Breast epithelium (tissue), 3 donors: Measurements from ENCODE around the gene KLHDC3.

Experiments
- POLR2A ChIP-seq: fragments of 450-650 bp; IDR thresholded peaks from one replicate; pipeline ENCODE4 v1.6.1; 2016; ENCODE audit warnings: antibody characterized with exemption, mild to moderate bottlenecking, moderate library complexity
- TF ChIP-seq, protein P1 (sequence below), 3 donors: fragments of 450-650 bp; IDR thresholded peaks; one replicate each; pipeline ENCODE4 v1.5.1; 2016 to 2017; ENCODE audit warnings: antibody characterized with exemption in 3 of 3, mild to moderate bottlenecking in 3 of 3, moderate library complexity in 3 of 3

DNA sequence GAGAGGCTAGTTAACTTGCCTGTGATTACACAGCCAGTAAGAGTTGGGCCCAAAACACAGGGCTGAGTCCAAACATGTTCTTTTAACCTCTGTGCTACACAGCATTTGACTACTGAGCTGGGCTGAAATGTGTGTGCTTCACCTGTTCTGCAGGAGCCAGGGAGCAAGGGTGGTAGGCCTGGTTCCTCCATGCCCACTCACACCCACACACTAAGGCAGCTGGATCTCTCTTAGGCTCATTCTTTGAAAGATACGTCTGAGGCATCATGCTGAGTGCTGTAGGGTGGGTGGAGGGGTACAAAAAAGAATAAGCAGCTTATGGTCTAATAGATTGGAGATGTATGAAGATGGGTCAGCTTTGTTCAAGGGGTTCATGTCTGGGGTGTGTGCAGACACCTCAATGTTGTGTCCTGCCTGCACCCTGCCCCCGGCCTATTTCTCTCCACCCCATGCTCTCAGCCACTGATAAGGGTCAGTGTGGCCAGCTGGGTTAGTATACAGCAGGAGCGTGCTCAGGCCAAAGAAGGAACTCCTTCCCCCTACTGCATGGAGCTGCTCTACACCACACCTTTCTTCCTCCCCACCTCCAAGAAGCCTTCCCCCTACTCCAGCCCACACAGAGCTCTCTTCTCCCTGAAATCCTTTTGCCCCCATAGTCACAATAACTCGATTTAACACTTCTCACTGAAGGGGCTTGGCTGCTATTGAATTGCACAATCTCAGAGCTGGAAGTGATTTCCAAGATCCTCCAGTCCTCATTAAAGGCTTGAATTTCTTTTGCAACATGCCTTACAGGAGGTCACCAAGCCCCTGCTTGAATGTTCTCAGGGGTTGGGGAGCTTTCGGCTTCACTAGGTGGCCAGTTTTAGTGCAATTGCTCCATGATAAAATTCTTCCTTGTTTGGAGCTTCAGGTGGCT lies 26.3 kb upstream of the KLHDC3 start:
- no peak for TF ChIP-seq POLR2A
- TF ChIP-seq, protein P1, sequence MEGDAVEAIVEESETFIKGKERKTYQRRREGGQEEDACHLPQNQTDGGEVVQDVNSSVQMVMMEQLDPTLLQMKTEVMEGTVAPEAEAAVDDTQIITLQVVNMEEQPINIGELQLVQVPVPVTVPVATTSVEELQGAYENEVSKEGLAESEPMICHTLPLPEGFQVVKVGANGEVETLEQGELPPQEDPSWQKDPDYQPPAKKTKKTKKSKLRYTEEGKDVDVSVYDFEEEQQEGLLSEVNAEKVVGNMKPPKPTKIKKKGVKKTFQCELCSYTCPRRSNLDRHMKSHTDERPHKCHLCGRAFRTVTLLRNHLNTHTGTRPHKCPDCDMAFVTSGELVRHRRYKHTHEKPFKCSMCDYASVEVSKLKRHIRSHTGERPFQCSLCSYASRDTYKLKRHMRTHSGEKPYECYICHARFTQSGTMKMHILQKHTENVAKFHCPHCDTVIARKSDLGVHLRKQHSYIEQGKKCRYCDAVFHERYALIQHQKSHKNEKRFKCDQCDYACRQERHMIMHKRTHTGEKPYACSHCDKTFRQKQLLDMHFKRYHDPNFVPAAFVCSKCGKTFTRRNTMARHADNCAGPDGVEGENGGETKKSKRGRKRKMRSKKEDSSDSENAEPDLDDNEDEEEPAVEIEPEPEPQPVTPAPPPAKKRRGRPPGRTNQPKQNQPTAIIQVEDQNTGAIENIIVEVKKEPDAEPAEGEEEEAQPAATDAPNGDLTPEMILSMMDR (IDR thresholded peaks at IDR 0.05): no peak
